Thyroid gland (tissue), 4 donors: ENCODE results near the gene LKAAEAR1.

Experiments
- CTCF ChIP-seq, 6 experiments: fragments of 200-600 bp in 3 of 6; fragments of 450-650 bp in 3 of 6; sonication (generic) in 3 of 6; IDR thresholded peaks; one replicate each; pipeline ENCODE4 v1.5.1; 2016 to 2019; ENCODE audit warnings: antibody characterized with exemption in 6 of 6, mild to moderate bottlenecking in 2 of 6, inconsistent platforms in 1 of 6, moderate library complexity in 1 of 6
- POLR2A ChIP-seq, 2 donors: fragments of 450-650 bp; IDR thresholded peaks; one replicate each; pipeline ENCODE4 v1.6.1; 2017; ENCODE audit warnings: antibody characterized with exemption in 2 of 2, mild to moderate bottlenecking in 2 of 2, moderate library complexity in 1 of 2

GRCh38 chr20:64065062-64065973 is 18.9 kb downstream of the LKAAEAR1 start:
- no peak for TF ChIP-seq CTCF (IDR thresholded peaks at IDR 0.05)
- no peak for TF ChIP-seq POLR2A (IDR thresholded peaks at IDR 0.05)
